GM12873 (cell line): ENCODE measurements around the gene CHKA.

Experiments
- CTCF ChIP-seq: IDR thresholded peaks from 2 replicates; pipeline ENCODE4 v1.5.1; 2012; ENCODE audit warnings: low read depth, mild to moderate bottlenecking, moderate library complexity, low read length, control low read depth; ENCODE audit not compliant: insufficient read depth; ENCODE audit errors: missing control alignments

Gene CHKA

GRCh38 chr11:68142441-68143309 lies 21.5 kb upstream of the CHKA start:
- no peak for TF ChIP-seq CTCF

GRCh38 chr11:68142028-68142412 lies 20.8 kb upstream of the CHKA start:
- TF ChIP-seq CTCF = no peak

GRCh38 chr11:68141246-68142027 lies 20.2 kb upstream of the CHKA start:
- no peak for TF ChIP-seq CTCF

GRCh38 chr11:68140496-68141245 lies 19.5 kb upstream of the CHKA start:
- no peak for TF ChIP-seq CTCF

- no peak for TF ChIP-seq CTCF
Measured at GRCh38 chr11:68138237-68138636, 17.0 kb upstream of the CHKA start.

- TF ChIP-seq CTCF = no peak
Measured at GRCh38 chr11:68137833-68138232, 16.6 kb upstream of the CHKA start.

GRCh38 chr11:68136866-68137265 lies 15.7 kb upstream of the CHKA start:
- TF ChIP-seq CTCF = no peak
